ENCODE data around the gene NAPA.
"Not testable (repeated sequence)": the region's sequence is repeated elsewhere in the genome, so short reads cannot be mapped to it uniquely, and the experiment has no call there.

NAPA gene

DNA sequence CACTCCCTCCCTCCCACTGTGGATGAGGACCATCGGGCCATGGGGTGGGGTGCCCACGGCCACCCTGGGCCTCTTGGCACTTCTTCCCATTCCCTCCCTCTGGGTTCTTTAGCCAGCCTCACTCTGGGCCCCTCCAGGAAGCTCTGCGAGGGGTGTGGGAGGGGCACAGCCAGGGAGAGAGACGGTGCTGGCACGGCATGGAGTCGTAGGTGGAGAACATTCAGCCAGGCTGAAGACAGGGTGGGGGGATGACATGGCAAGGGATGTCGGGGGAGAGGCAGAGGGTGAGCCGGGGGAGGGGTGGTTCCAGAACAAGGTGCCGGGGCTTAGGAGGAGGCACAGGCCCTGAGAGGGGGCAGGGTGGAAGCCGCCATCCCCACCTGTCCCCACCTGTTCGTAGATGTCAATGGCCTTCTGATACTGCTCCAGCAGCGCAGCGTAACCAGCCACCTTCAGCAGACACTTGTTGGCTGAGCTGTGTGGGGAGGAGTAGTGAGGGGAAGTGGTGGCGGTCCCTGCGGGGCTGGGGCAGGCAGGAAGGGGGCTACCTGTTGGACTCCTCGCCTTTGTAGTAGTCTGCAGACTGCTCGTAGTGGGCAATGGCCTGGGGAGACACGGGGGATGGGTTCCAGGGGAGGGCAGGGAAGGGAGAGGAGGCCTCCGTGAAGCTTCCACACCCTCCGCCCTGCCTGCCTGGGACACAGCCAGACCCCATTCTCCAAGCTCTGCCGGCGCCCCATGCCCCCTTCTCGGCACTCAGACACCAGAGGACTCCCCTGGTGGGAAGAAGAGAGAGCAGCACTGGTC is 22.1 kb downstream of the NAPA start:
- Histone ChIP-seq H3K27me3 (ENCODE audit: control insufficient read depth, insufficient read depth, low read length) (no peaks in the 10 kb centered on the region), H3K9me3 (ENCODE audit: control insufficient read depth, insufficient read depth, low read length) (no peaks in the 10 kb centered on the region), H3K9ac (ENCODE audit: low read depth, low read length) (no peak overlapping the region), H3K4me1 (ENCODE audit: control insufficient read depth, insufficient read depth, low read length) (no peaks in the 10 kb centered on the region), H3K36me3 (ENCODE audit: control insufficient read depth, insufficient read depth, low read length) (peaks cover 54% of the 10 kb centered on the region), H3K4me3 (ENCODE audit: low read depth, low read length) (no peak overlapping the region), H3K27ac (ENCODE audit: low read depth, low read length) (no peak overlapping the region)

DNA sequence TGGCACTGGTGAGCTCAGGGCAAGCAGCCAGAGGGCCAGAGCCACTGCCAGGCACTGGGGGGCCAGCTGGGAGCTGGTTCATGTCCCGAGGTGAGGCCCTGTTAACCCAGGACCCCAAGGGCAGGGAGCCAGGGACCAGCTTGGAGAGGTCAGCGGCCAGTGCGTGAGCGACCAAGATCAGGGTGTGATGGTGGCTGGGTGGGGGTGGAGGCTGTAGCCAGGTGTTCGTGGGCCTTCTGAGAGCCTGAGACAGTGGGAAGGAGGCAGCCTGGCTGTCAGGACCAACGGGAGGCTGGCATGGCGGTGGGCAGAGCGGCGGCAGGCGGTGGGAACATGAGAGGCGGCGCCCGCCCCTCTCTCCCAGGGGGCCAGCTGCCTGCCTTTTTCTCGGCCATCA is 22.7 kb downstream of the NAPA start:
- peaks cover 51% of the 10 kb centered on the region for H3K36me3 ChIP-seq (ENCODE audit: control insufficient read depth, insufficient read depth, low read length)
- no peak overlapping the region for H3K27ac ChIP-seq (ENCODE audit: low read depth, low read length)
- H3K9ac ChIP-seq (ENCODE audit: low read depth, low read length): no peak overlapping the region
- no peaks in the 10 kb centered on the region for H3K4me1 ChIP-seq (ENCODE audit: control insufficient read depth, insufficient read depth, low read length)
- H3K9me3 ChIP-seq (ENCODE audit: control insufficient read depth, insufficient read depth, low read length): no peaks in the 10 kb centered on the region
- no peak overlapping the region for H3K4me3 ChIP-seq (ENCODE audit: low read depth, low read length)
- H3K27me3 ChIP-seq (ENCODE audit: control insufficient read depth, insufficient read depth, low read length): no peaks in the 10 kb centered on the region

DNA sequence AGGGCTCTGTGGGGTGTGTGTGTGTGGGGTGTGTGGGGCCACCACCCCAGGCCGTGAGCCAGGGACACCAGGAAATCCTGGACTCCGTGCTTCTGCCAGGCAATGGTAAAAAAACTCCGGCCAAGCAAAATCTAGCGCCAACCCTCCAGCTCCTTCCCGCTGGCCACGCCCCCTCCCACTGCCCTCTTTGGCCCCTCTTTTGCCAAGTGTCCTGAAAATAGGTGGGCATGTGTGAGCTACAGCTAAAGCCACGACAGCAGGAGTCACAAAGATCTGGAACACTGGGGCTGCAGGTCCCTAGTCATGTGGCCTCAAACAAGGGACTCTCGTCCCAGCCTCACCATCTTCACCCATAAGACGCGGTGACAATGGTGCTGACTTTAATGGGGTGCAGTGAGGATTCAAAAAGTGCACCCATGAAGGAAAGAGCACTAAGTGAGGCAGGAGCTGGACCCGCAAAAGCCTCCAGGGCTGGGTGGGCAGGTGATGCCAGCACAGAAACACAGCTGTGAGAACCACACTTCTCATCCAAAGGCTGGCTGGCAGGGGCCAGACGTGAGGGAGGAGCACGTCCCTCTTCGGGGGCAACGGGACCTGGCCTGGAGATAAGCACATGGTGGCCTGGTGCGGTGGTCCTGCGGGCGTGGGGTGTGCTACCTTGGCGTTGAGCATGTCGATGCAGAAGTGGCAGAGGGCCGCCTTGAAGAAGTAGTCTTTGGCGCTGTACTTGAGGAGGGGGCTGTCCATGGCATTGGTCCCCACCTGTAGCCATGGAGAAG is 23.3 kb downstream of the NAPA start:
- Histone ChIP-seq H3K36me3 (ENCODE audit: control insufficient read depth, insufficient read depth, low read length) (peaks cover 48% of the 10 kb centered on the region), H3K27me3 (ENCODE audit: control insufficient read depth, insufficient read depth, low read length) (no peaks in the 10 kb centered on the region), H3K4me3 (ENCODE audit: low read depth, low read length) (no peak overlapping the region), H3K9me3 (ENCODE audit: control insufficient read depth, insufficient read depth, low read length) (no peaks in the 10 kb centered on the region), H3K9ac (ENCODE audit: low read depth, low read length) (no peak overlapping the region), H3K4me1 (ENCODE audit: control insufficient read depth, insufficient read depth, low read length) (no peaks in the 10 kb centered on the region), H3K27ac (ENCODE audit: low read depth, low read length) (no peak overlapping the region)

DNA sequence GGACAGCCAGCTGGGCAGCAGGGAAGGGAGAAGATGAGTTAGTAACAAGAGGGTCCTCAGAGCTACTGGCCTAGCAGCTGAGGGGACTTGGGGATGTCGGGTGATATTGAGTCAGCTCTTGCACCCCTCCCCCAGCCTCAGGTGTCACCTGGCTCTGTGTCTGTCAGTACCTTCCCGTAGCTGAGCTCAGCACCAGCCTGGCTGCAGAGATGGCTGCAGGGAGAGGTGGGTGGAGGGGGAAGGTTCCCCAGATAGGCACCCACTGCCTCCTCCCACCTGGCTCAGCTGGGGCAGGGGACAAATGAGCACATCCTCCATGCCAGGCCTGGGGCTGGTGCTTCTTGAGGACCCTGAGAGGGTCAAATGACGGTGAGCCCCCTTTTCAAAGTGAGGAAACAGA is 24.0 kb downstream of the NAPA start:
- Histone ChIP-seq H3K36me3 (ENCODE audit: control insufficient read depth, insufficient read depth, low read length) (peaks cover 48% of the 10 kb centered on the region), H3K4me3 (ENCODE audit: low read depth, low read length) (no peak overlapping the region), H3K27me3 (ENCODE audit: control insufficient read depth, insufficient read depth, low read length) (no peaks in the 10 kb centered on the region), H3K4me1 (ENCODE audit: control insufficient read depth, insufficient read depth, low read length) (no peaks in the 10 kb centered on the region), H3K9me3 (ENCODE audit: control insufficient read depth, insufficient read depth, low read length) (no peaks in the 10 kb centered on the region), H3K9ac (ENCODE audit: low read depth, low read length) (no peak overlapping the region), H3K27ac (ENCODE audit: low read depth, low read length) (no peak overlapping the region)

DNA sequence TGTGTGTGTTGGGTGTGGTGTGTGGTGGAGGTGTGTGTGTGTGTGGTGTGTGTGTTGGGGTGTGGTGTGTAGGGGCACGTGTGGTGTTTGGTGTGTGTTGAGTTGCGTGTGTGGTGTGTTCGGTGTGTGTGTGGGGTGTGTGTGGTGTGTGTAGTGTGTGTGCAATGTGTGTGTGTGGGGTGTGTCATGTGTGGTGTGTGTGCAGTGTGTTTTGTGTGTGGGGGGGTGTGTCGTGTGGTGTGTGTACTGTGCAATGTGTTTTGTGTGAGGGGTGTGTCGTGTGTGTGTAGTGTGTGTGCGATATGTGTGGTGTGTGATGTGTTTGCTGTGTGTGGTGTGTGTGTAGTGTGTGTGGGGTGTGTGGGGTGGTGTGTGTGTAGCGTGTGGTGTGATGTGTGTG is 24.8 kb downstream of the NAPA start:
- Histone ChIP-seq H3K27me3 (ENCODE audit: control insufficient read depth, insufficient read depth, low read length) (no peaks in the 10 kb centered on the region), H3K9ac (ENCODE audit: low read depth, low read length) (no peak overlapping the region), H3K4me3 (ENCODE audit: low read depth, low read length) (no peak overlapping the region), H3K4me1 (ENCODE audit: control insufficient read depth, insufficient read depth, low read length) (no peaks in the 10 kb centered on the region), H3K27ac (ENCODE audit: low read depth, low read length) (no peak overlapping the region), H3K9me3 (ENCODE audit: control insufficient read depth, insufficient read depth, low read length) (no peaks in the 10 kb centered on the region), H3K36me3 (ENCODE audit: control insufficient read depth, insufficient read depth, low read length) (peaks cover 48% of the 10 kb centered on the region)

DNA sequence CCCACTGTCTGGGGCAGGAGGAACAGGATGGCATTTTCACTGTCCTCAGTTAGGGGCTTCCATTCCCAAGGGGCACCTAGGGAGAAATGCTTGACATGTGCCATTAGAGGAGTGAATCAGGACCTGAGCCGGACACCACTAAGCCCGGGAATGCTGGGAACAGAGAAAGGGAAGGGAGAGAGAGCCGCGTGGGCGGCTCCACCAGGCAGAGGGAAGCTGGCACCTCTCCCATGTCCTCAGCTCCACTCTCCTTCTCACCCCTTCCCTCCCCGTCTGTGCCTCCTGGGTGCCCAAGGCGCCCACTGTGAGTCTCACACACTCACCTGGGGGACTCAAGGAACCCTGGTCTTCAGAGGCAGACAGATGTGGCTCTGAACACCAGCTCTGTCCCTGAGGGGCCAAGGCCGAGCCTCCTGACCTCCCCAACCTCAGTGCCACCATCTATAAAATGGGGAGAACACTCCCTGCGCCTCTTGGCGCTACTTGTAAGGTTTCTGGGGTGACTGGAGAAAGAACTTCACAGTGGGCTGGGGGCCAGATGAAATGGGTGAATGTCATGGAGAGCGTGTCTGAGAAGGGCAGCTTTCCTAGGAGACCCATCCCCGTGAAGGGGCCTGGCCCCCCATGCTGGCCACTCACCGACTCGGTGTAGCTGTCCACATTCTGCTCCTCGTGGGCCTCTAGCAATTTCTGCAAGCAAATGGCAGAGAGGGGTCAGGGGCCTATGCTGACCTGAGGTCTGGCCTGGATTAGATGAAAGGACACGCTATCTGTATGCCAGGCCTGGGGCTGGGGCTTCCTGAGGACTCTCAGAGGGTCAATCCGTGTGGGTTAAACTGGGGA is 25.6 kb downstream of the NAPA start:
- H3K9ac ChIP-seq (ENCODE audit: low read depth, low read length): no peak overlapping the region
- no peaks in the 10 kb centered on the region for H3K27me3 ChIP-seq (ENCODE audit: control insufficient read depth, insufficient read depth, low read length)
- no peaks in the 10 kb centered on the region for H3K4me1 ChIP-seq (ENCODE audit: control insufficient read depth, insufficient read depth, low read length)
- no peak overlapping the region for H3K27ac ChIP-seq (ENCODE audit: low read depth, low read length)
- H3K4me3 ChIP-seq (ENCODE audit: low read depth, low read length): no peak overlapping the region
- no peaks in the 10 kb centered on the region for H3K9me3 ChIP-seq (ENCODE audit: control insufficient read depth, insufficient read depth, low read length)
- peaks cover 48% of the 10 kb centered on the region for H3K36me3 ChIP-seq (ENCODE audit: control insufficient read depth, insufficient read depth, low read length)

DNA sequence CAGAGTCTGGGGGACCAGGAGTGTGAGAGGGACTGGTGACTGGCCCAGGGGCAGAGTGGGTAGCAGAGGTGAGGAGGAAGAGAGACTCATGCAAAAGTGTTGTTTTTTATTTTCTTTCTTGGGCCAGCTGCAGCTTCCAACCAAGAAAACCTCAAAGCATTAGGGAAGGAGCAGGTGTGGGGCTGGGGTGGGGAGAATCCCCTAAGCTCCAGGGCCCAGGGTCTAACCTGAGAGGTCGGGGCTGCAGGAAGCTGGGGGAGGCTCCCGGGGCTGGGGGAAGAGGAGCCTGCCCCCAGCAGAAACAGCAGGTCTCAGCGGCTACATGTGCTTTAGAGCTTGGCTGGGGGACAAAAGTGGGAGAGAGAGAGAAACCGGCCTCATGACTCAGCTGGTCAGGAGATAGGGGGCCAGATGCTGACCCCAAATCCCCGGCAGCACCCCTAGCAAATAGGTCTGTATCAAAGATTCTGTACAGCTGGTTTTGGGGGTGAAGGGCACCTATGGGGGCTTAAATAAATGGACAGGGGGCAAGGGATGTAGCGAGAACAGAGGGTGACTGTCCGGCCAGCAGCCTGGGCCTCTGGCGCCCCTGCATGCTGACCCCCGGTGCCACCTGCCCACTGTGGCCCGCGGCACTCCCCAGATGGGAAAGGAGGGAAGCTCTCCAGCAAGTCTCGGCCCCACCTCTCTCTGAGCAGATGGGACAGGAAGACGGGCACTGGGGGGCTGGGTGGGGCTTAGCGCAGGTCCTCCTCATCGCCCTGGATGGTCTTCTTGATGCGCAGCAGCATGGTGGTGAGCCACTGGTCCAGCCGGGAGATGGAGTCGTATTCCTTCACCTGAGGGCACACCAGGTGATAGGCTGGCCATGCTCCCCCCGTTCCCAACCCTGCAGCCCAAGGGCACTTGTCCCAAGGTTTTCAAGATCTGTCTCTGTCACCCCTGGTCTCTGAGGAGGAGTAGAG is 27.0 kb downstream of the NAPA start:
- no peaks in the 10 kb centered on the region for H3K27me3 ChIP-seq (ENCODE audit: control insufficient read depth, insufficient read depth, low read length)
- H3K9ac ChIP-seq (ENCODE audit: low read depth, low read length): no peak overlapping the region
- no peaks in the 10 kb centered on the region for H3K4me1 ChIP-seq (ENCODE audit: control insufficient read depth, insufficient read depth, low read length)
- no peak overlapping the region for H3K4me3 ChIP-seq (ENCODE audit: low read depth, low read length)
- H3K9me3 ChIP-seq (ENCODE audit: control insufficient read depth, insufficient read depth, low read length): no peaks in the 10 kb centered on the region
- peaks cover 41% of the 10 kb centered on the region for H3K36me3 ChIP-seq (ENCODE audit: control insufficient read depth, insufficient read depth, low read length)
- H3K27ac ChIP-seq (ENCODE audit: low read depth, low read length): no peak overlapping the region

DNA sequence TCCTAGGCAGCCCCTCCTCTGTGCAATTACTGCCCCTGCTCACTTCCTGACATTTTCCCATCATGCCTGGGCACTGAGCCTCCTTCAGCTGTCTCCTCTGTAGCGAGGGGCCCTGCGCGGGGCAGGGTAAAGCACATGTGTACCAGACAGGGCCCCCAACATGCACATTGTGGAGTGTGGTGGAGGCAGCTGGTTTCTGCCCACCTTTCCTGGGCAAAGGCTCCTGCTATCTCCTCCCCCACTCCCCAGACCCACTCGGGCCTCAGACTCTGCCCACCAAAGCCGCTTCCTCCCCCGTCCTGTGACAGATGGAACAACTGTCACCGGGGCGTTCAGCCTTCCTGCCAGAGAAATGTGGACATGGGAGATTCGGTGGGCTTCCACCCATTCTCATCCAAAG is 28.0 kb downstream of the NAPA start:
- no peak overlapping the region for H3K9ac ChIP-seq (ENCODE audit: low read depth, low read length)

DNA sequence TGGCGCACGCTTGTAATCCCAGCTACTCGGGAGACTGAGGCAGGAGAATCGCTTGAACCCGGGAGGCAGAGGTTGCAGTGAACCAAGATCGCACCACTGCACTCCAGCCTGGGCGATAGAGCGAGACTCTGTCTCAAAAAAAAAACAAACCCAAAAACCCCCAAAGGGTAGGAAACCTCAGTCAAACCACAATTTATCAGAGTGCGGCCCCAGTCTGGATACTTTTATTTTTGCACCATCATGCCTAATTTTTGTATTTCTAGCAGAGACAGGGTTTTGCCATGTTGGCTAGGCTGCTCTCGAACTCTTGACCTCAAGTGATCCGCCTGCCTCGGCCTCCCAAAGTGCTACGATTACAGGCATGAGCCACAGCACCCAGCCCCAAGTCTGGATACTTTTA is 28.6 kb downstream of the NAPA start:
- H3K4me3 ChIP-seq (ENCODE audit: low read depth, low read length); H3K9me3 ChIP-seq (ENCODE audit: control insufficient read depth, insufficient read depth, low read length); H3K27ac ChIP-seq (ENCODE audit: low read depth, low read length); H3K4me1 ChIP-seq (ENCODE audit: control insufficient read depth, insufficient read depth, low read length); H3K27me3 ChIP-seq (ENCODE audit: control insufficient read depth, insufficient read depth, low read length); H3K9ac ChIP-seq (ENCODE audit: low read depth, low read length): not testable (repeated sequence)
- peaks cover 29% of the 10 kb centered on the region for H3K36me3 ChIP-seq (ENCODE audit: control insufficient read depth, insufficient read depth, low read length)

More for the DNA sequence above, 28.0 kb downstream of the NAPA start:
- no peak overlapping the region for H3K4me3 ChIP-seq (ENCODE audit: low read depth, low read length)
- no peak overlapping the region for H3K27ac ChIP-seq (ENCODE audit: low read depth, low read length)
- H3K36me3 ChIP-seq (ENCODE audit: control insufficient read depth, insufficient read depth, low read length): peaks cover 33% of the 10 kb centered on the region
- H3K9me3 ChIP-seq (ENCODE audit: control insufficient read depth, insufficient read depth, low read length): no peaks in the 10 kb centered on the region
- H3K4me1 ChIP-seq (ENCODE audit: control insufficient read depth, insufficient read depth, low read length): no peaks in the 10 kb centered on the region
- H3K27me3 ChIP-seq (ENCODE audit: control insufficient read depth, insufficient read depth, low read length): no peaks in the 10 kb centered on the region

DNA sequence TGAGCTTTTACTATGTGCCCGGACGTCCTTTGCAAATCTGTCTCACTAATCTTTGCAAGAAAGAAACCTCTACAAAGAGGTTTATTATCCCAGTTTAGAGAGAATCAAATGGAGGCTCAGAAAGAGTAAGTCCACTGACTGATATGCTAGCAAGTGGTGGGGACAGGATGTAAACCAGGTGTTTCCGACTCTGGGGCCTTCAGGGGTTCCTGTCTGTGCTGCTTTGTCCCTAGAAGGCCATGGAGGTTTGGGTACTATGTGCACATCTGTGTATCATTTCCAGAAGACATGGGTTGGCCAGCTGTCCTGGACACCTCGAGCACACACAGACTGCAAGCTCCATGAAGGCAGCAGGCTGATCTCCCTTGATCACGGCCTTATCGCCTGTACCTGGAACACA is 29.7 kb downstream of the NAPA start:
- Histone ChIP-seq H3K9me3 (ENCODE audit: control insufficient read depth, insufficient read depth, low read length) (no peaks in the 10 kb centered on the region), H3K36me3 (ENCODE audit: control insufficient read depth, insufficient read depth, low read length) (peaks cover 19% of the 10 kb centered on the region), H3K4me1 (ENCODE audit: control insufficient read depth, insufficient read depth, low read length) (no peaks in the 10 kb centered on the region), H3K9ac (ENCODE audit: low read depth, low read length) (no peak overlapping the region), H3K27me3 (ENCODE audit: control insufficient read depth, insufficient read depth, low read length) (no peaks in the 10 kb centered on the region), H3K4me3 (ENCODE audit: low read depth, low read length) (no peak overlapping the region), H3K27ac (ENCODE audit: low read depth, low read length) (no peak overlapping the region)
